Parathyroid adenoma (tissue), 2 donors: ENCODE results near the gene XYLT1.

Source experiments
- H2AFZ ChIP-seq: fragments of 300-600 bp; sonication (generic); one replicate; pipeline ENCODE4 v1.7.0; 2017; ENCODE audit warnings: antibody characterized with exemption, mild to moderate bottlenecking
- H3K27ac ChIP-seq: fragments of 300-600 bp; sonication (generic); one replicate; pipeline ENCODE4 v1.7.0; 2017
- H3K27me3 ChIP-seq: fragments of 300-600 bp; sonication (generic); one replicate; pipeline ENCODE4 v1.7.0; 2017; ENCODE audit warnings: low read length; ENCODE audit not compliant: control insufficient read depth, insufficient read depth
- H3K36me3 ChIP-seq: fragments of 300-600 bp; sonication (generic); one replicate; pipeline ENCODE4 v1.7.0; 2017; ENCODE audit warnings: low read length; ENCODE audit not compliant: control insufficient read depth, insufficient read depth
- H3K4me1 ChIP-seq: fragments of 300-600 bp; sonication (generic); one replicate; pipeline ENCODE4 v1.7.0; 2017; ENCODE audit warnings: control low read depth
- H3K4me2 ChIP-seq: fragments of 300-600 bp; sonication (generic); one replicate; pipeline ENCODE4 v1.7.0; 2017; ENCODE audit warnings: low read length
- H3K4me3 ChIP-seq: fragments of 300-600 bp; sonication (generic); one replicate; pipeline ENCODE4 v1.7.0; 2017; ENCODE audit warnings: low read depth, low read length
- H3K79me2 ChIP-seq: fragments of 300-600 bp; sonication (generic); one replicate; pipeline ENCODE4 v1.7.0; 2017; ENCODE audit warnings: control low read depth
- H3K9ac ChIP-seq: fragments of 300-600 bp; sonication (generic); one replicate; pipeline ENCODE4 v1.7.0; 2017; ENCODE audit warnings: mild to moderate bottlenecking
- H3K9me3 ChIP-seq: fragments of 300-600 bp; sonication (generic); one replicate; pipeline ENCODE4 v1.7.0; 2017; ENCODE audit warnings: low read length; ENCODE audit not compliant: control insufficient read depth
- CTCF ChIP-seq: fragments of 300-600 bp; sonication (generic); IDR thresholded peaks from one replicate; pipeline ENCODE4 v1.7.0; 2017; ENCODE audit warnings: antibody characterized with exemption, mild to moderate bottlenecking
- donor health status: primary hyperparathyroidism.

XYLT1 gene

GRCh38 chr16:17259751-17260270 lies 210.9 kb downstream of the XYLT1 start:
- no peak overlapping the region for H3K27ac ChIP-seq
- no peak for TF ChIP-seq CTCF
- no peaks in the 10 kb centered on the region for H3K79me2 ChIP-seq
- no peak overlapping the region for H3K4me2 ChIP-seq
- H3K4me1 ChIP-seq: no peaks in the 10 kb centered on the region
- H3K9me3 ChIP-seq: no peaks in the 10 kb centered on the region
- no peak overlapping the region for H2AFZ ChIP-seq
- no peaks in the 10 kb centered on the region for H3K36me3 ChIP-seq
- H3K4me3 ChIP-seq: no peak overlapping the region
- H3K27me3 ChIP-seq: no peaks in the 10 kb centered on the region
- H3K9ac ChIP-seq: no peak overlapping the region

GRCh38 chr16:17258848-17259713 lies 211.7 kb downstream of the XYLT1 start:
- no peak overlapping the region for H3K4me3 ChIP-seq
- H3K27ac ChIP-seq: no peak overlapping the region
- H3K9ac ChIP-seq: no peak overlapping the region
- no peaks in the 10 kb centered on the region for H3K27me3 ChIP-seq
- H3K4me1 ChIP-seq: no peaks in the 10 kb centered on the region
- TF ChIP-seq CTCF: no peak
- no peak overlapping the region for H2AFZ ChIP-seq
- no peaks in the 10 kb centered on the region for H3K9me3 ChIP-seq
- H3K36me3 ChIP-seq: no peaks in the 10 kb centered on the region
- no peak overlapping the region for H3K4me2 ChIP-seq
- H3K79me2 ChIP-seq: no peaks in the 10 kb centered on the region

GRCh38 chr16:17258077-17258599 lies 212.6 kb downstream of the XYLT1 start:
- no peaks in the 10 kb centered on the region for H3K36me3 ChIP-seq
- H3K4me3 ChIP-seq: no peak overlapping the region
- no peaks in the 10 kb centered on the region for H3K27me3 ChIP-seq
- H3K9ac ChIP-seq: no peak overlapping the region
- H3K4me2 ChIP-seq: no peak overlapping the region
- no peak overlapping the region for H3K27ac ChIP-seq
- no peaks in the 10 kb centered on the region for H3K79me2 ChIP-seq
- H3K9me3 ChIP-seq: no peaks in the 10 kb centered on the region
- no peak for TF ChIP-seq CTCF
- no peaks in the 10 kb centered on the region for H3K4me1 ChIP-seq
- H2AFZ ChIP-seq: no peak overlapping the region

- no peaks in the 10 kb centered on the region for H3K79me2 ChIP-seq
- no peak overlapping the region for H3K4me2 ChIP-seq
- H3K27me3 ChIP-seq: no peaks in the 10 kb centered on the region
- H3K4me1 ChIP-seq: no peaks in the 10 kb centered on the region
- no peak overlapping the region for H3K9ac ChIP-seq
- H3K36me3 ChIP-seq: no peaks in the 10 kb centered on the region
- no peak for TF ChIP-seq CTCF
- no peak overlapping the region for H3K4me3 ChIP-seq
- H3K9me3 ChIP-seq: no peaks in the 10 kb centered on the region
- H3K27ac ChIP-seq: no peak overlapping the region
- H2AFZ ChIP-seq: no peak overlapping the region
These were observed 213.2 kb downstream of the XYLT1 start for GRCh38 chr16:17257426-17258023.
